H1 (cell line): Measurements from ENCODE around the gene ASF1A. TPM values are rescaled to one million over a fixed set of nuclear protein-coding genes. Genes with fewer than 3 reads are reported as not detected.

ENCODE experiments used
- EP300 ChIP-seq, 2 experiments: IDR thresholded peaks; 1 replicate in 1 of 2; 2 replicates in 1 of 2; pipeline ENCODE4 v1.6.1; 2011 to 2012; ENCODE audit warnings: low read depth in 2 of 2, low read length in 2 of 2, mild to moderate bottlenecking in 2 of 2, borderline replicate concordance in 1 of 2, inconsistent platforms in 1 of 2, moderate library complexity in 1 of 2
- polyA plus RNA-seq, 7 experiments: library from polyadenylated mRNA; depleted of rRNA in 3 of 7; stranded (reverse) in 5 of 7; unstranded in 2 of 7; fragments of >200 nt in 5 of 7; fragments of 200-250 nt in 2 of 7; gene quantifications; 1 replicate in 5 of 7; 2 replicates in 1 of 7; 4 replicates in 1 of 7; pipeline versions ENCODE4 v1.2.1 to v1.2.3, GENCODE V29; 2011 to 2013; ENCODE audit warnings: missing spikeins in 2 of 7, mixed read lengths in 2 of 7
- total RNA-seq: library from RNA; stranded (reverse); fragmentation: NEBNext Ultra II Directional; extraction: Animal tissue kit (Norgen Biotek cat#: 25700); gene quantifications from 2 replicates; pipeline ENCODE4 v1.2.1, GENCODE V29; 2021

ASF1A gene
- total and polyA plus RNA-seq, 2 of the 8 experiments (the other 6 are each of a cell fraction or from before 2014, with no cell fraction given), result 11.4 to 50.2 TPM

DNA sequence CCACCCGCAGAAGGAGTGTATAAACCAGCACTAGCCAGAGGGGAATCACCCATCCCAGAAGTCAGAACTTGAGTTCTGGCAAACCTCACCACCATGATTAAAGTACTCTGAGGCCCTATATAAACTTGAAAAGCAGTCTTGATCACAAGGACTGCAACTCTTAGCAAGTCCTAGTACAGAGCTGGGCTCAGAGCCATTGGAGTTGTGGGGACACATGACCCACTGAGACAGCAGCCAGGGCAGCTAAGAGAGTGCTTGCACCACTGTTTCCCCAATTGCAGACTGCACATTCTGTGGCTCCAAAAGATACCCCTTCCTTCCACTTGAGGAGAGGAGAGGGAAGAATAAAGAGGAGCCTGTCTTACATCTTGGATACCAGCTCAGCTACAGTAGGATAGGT lies 45.7 kb downstream of the ASF1A start (continued):
- TF ChIP-seq EP300 (IDR thresholded peaks at IDR 0.05; ENCODE audit: borderline replicate concordance in 1 of 2, low read depth in 2 of 2, low read length in 2 of 2), result no peak
